GM18511 (cell line): ENCODE data around the gene TUFM.
"Not testable (repeated sequence)": the region's sequence is repeated elsewhere in the genome, so short reads cannot be mapped to it uniquely, and the experiment has no call there.

ENCODE experiments used
- ATAC-seq: cut with Tn5 transposase; IDR thresholded peaks from one replicate; pipeline ENCODE4 v1.9.1; 2021; ENCODE audit warnings: mild to moderate bottlenecking, moderate library complexity; ENCODE audit not compliant: unreplicated experiment

Gene TUFM

DNA sequence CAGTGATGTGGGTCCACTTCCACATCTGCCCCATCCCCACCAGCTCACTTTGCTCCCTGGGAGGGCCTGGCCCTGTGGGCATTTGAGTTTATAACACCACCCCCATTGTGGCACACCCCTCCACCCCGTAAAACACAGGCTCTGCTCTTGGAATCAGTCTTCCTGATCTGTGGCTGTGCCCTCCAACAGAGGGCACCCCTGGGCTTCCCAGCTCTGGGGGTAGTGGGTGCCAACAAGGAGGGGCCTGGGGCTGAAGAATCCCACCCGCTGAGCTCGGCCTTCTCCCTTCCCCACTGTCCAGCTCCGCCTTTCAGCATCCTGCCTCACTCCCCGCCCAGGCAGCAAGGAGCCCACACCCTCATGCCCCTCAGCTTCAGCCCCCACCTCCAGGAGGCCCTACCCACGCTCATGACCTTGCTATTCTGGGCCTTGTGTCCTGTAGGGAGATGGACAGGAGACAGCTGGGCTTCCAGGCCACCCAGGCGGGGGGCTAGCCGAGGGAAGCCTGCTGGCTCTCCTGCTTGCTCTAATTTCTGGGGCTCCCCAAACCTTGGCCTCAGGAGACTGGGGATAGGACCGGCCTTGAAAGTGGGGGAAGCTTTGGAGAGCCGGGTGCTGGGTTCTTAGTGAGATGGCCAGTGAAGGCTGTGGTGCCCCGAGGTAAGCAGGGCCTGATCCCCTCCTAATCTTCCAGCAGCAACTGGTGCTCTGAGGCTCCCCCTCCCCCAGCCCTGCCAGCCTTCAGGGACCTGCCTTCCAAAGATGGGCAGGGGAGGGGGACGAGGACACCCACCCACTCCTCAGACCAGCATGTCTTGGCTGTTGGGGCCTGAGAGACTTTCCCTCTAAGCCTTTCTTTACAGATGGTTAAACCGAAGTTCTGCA lies 29.2 kb upstream of the TUFM start:
- no peak for ATAC-seq

DNA sequence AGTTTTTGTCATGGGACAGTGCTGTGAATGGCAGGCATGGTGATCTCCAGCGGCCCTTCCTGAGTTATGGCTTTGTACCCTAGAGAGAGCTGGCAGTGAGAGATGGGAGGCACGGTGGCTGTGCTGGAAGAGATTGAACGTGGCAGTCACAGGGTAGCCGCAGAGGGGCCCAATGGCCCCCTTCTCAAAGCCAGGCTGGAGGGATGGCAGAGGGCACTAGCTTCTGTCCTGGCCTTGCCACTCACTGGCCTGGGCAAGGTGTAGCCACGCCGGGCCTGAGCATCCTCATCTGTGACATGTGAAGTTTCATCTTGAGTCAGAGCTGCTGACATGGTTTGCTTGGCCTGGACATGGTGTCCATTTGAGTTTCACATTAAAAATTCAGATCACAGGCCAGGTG lies 28.3 kb upstream of the TUFM start:
- ATAC-seq, result no peak

DNA sequence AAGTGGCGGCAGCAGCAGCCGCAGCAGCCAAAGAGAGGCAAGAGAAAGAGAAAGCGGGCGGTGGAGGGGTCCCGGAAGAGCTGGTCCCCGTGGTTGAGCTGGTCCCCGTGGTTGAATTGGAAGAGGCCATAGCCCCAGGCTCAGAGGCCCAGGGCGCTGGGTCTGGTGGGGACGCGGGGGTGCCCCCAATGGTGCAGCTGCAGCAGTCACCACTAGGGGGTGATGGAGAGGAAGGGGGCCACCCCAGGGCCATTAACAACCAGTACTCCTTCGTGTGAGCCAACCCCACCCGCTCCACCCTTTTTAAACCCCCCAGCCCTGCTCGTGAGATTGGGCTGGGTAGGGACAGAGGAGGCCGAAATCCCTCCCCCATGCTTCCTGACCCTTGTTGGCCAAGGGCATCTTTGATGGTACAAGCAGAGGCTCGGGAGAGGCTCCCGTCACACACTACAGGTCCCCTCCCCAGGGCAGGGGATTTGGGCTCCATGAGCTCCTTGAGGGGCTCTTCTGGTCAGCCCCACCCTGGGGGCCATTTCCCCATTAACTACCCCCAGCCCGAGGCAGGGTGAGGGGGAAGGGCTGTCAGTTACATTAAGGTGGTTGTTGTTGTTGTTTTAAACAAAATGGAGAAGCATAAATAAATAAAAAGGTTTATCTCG lies 27.5 kb upstream of the TUFM start:
- no peak for ATAC-seq

DNA sequence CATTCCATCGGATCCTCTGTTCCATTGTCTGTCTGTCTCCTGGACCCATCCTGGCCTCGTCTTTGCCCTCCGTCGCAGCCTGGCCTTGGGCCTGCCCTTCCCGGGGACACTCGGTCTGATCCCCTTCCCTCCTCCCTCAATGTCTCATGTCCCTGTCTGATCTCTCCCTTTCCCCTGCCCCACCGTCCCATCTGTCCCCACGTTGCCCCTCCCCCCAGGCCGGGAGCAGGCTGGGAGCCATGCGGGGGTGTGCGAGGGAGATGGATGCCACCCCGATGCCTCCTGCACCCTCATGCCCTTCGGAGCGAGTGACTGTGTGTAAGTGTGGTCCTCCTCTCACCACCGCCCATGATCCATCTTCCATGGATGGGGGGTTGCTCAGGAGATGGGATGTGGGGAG lies 26.8 kb upstream of the TUFM start:
- ATAC-seq, result no peak

DNA sequence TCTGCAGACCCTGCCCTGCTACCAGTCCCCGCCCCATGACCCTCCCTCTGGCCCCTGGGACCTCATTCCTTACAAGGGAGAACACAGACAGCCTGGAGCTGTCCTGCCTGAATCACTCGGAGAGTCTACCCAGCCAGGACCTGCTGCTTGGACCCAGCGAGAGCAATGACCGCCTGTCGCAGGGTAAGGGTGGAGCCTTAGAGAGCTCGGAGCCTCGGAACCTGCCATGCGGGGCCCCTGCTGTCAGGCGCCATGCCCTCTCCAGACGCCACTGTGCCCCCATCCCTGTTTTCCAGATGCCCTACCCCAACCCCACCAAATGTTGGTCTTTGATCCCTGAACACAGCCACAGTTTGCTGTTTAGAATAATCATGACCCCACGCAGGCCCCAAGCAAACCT lies 23.1 kb upstream of the TUFM start:
- no peak for ATAC-seq

DNA sequence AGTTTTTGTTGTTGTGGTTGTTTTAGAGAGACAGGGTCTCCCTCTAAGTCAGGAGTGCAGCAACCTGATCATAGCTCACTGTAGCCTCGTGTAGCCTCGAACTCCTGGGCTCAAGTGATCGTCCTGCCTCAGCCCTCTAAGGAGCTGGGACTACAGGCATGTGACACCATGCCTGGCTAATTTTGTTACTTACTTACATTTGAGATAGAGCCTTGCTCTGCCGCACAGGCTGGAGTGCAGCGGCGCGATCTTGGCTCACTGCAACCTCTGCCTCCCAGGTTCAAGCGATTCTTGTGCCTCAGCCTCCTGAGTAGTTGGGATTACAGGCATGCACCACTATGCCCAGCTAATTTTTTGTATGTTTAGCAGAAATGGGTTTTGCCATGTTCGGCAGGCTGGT lies 21.5 kb upstream of the TUFM start:
- not testable (repeated sequence) for ATAC-seq

DNA sequence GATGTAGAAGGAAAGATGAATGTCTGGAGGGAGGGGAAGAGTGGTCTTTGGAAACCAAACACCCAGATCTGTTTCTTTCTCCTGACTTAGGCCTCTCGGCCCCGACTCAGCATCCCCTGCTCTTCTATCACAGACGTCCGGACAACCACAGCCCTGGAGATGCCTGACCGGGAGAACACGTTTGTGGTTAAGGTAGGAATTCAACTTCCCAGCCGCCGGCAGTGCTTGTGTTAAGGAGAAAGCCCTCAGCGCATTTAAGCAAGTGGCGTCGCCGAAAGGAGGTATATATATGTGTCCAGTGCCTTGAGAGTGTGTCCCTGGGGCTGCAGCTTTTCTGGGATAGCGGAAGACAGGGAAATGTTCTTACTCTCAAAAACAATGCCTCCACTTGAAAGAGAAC lies 21.1 kb upstream of the TUFM start:
- ATAC-seq, result no peak

DNA sequence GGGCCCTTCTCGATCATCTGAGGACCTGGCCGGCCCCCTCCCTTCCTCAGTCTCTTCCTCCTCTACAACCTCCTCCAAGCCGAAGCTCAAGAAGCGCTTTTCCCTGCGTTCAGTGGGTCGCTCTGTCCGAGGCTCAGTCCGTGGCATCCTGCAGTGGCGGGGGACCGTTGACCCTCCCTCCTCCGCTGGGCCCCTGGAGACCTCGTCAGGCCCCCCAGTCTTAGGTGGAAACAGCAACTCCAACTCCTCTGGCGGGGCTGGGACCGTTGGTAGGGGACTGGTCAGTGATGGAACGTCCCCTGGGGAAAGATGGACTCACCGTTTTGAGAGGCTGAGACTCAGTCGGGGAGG lies 20.3 kb upstream of the TUFM start:
- no peak for ATAC-seq

DNA sequence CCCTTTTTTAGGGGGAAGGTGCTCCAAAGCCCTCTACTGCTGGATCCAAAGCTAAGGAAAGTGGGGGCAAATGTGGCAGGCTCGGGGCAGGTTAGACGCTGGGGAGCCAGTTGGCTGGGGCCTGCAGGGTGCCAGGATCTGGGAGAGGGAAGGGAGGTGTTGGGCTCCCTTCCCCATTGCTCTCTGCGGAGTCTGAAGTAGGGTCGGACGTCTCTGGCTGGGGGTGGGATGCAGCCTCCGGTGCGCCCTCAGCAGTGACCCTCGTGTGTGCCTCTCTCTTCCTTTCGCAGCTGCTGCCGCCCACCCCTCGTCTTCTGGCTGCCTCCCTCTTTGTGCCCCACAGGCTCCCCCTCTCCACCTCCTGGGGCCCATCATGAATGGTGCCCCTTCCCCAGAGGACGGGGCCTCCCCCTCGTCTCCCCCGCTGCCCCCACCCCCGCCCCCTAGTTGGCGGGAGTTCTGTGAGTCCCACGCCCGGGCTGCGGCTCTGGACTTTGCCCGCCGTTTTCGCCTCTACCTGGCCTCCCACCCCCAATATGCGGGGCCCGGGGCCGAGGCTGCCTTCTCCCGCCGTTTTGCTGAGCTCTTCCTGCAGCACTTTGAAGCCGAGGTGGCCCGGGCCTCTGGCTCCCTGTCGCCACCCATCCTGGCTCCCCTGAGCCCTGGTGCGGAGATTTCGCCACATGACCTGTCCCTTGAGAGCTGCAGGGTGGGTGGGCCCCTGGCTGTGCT lies 19.7 kb upstream of the TUFM start:
- ATAC-seq, result no peak

DNA sequence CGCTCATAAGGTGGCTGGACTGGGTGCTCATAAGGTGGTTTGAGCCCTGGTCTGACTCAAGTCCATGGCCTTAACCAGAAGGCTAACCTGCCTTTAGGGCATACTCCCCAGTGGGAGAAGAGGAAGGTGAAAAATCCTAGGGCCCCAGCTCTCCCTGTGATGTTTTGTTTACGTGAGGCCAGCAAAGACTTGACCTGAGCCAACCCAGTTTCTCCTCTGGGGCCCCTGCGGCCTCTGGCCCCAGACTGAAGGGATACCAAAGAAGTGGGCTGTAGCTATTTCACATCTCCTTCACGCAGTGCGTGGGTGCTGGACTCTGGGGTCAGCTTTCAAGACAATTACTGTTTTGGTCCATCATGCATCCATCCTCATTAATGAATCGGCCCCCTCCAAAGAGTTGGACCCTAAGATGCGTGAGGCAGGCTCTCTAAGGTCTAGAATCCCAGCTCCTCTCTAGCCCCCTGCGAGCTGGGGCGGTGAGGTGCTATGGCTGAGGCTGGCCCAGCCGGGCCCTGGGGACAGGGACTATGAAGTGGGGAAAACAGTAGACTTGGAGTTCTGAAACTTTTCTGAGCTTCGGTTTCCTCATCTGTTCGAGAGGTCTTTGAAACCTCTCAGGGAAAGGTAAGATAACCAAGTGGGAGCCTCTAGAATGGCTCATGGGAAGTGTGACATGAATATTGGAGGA lies 19.0 kb upstream of the TUFM start:
- ATAC-seq, result no peak

DNA sequence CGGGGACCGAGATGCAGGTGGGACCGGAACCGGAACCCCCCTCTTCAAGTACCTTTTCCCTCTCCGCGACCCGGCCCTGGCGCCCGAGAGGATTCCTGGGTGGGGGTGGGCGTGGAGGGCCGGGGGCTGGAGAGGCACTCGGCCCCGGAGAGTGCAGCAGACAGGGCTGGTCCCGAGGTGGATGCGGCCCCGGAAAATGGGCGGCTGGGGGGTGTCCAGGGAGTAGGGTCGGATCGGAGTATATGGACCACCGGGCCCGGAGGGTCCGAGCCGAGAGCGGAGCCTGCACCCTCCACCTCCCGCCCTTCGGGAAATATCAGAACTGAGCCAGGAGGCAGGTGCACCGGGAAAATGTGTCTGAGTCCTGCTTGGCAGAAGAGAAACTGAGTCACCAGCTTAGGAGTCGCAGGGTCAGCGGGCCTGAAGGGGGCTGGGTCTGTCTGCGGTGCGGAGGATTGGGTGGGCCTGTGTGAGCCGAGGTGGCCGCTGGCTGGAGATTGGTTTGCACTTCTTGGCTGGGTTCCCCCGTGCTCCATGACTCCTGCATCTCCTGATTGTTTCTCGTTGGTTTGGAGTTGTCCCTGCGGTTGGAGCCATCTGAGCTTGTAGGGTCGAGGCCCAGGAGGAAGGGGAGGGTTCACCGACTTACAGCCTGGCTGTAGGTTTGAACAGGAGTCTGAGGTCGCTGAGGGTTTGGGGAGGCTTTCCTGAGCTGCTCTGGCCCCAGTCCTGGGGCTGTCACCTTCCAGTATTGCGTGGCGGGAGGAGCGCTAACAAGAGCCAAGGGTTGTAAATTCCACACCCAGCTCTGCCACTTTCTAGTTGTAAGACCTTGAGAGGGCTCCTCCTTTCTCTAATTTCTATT lies 18.0 kb upstream of the TUFM start:
- ATAC-seq, result peak; percentile 6

DNA sequence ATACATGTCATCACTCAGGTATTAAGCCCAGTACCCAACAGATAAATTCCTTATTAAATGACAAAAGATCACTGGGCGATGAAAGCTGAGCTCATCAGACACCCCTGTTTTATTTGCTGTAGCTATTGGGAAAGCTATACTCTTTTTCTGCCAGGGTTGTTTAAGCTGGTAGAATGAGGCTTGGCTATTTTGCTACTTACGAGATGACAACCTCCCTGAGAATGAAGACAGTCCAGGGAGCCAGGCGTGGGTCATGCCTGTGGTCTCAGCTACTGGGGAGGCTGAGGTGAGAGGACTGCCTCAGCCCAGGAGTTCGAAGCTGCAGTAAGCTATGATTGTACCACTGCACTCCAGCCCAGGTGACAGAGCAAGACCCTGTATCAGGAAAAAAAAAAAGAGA lies 13.2 kb upstream of the TUFM start:
- ATAC-seq, result no peak

DNA sequence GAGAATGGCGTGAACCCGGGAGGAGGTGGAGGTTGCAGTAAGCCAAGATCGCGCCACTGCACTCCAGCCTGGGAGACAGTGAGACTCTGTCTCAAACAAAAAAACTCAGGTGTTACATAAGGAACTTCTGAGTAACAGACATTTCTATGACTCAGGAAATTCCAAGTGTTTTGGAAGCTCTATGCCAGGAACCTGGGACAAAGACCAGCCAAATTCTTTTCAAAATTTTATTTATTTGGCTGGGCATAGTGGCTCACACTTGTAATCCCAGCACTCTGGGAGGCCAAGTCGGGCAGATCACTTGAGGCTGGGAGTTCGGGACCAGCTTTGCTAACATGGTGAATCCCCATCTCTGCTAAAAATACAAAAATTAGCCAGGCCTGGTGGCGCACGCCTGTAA lies 12.3 kb upstream of the TUFM start:
- no peak for ATAC-seq

DNA sequence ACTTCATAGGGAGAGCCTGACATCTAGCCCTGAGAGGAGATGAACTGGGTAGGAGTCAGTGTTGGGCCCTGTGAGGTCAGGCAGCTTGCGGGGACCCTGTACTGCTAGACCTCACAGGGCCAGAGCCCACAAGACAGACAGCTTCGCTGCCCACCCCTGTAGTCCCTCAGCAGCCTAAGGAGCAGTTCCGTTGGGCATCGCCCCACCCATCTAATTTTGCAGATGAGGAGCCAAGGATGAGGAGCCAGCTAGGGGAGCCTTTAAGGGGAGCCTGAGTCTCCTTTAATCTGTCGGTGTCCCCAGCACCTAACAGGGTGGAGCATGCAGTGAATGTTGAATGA lies 755 bp upstream of the TUFM start:
- peak; percentile 9 for ATAC-seq

DNA sequence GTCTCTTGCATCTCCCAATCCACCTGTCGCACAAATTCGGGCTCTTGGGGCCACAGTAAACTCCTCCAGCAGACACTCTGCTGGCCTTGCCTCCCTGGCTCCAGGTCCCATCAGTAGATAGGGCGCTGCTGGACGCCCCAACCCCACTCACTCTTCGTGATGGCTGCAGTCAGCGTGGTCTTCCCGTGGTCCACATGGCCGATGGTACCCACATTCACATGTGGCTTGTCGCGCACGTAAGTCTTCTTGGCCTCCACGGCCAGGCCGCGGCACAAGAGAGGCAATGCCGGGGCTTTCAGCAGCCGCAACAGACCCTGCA lies 428 bp downstream of the TUFM start:
- ATAC-seq, result peak; percentile 3

DNA sequence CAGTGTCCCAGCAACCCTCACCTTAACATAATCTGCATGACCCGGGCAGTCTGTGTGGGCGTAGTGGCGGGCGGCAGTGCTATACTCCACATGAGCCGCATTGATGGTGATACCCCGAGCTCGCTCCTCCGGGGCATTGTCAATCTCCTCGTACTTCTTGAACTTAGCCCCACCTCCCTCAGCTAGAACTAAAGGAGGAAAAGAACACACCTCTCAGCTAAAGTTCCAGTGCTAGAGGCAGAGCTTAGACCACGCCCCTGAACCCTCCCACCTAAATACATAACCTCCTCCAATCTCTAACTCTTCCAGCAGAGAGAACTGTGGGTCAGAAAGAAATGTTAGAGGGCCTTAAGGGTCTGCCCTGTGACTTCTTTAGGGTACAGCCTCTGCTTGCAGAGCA lies 855 bp downstream of the TUFM start:
- no peak for ATAC-seq

DNA sequence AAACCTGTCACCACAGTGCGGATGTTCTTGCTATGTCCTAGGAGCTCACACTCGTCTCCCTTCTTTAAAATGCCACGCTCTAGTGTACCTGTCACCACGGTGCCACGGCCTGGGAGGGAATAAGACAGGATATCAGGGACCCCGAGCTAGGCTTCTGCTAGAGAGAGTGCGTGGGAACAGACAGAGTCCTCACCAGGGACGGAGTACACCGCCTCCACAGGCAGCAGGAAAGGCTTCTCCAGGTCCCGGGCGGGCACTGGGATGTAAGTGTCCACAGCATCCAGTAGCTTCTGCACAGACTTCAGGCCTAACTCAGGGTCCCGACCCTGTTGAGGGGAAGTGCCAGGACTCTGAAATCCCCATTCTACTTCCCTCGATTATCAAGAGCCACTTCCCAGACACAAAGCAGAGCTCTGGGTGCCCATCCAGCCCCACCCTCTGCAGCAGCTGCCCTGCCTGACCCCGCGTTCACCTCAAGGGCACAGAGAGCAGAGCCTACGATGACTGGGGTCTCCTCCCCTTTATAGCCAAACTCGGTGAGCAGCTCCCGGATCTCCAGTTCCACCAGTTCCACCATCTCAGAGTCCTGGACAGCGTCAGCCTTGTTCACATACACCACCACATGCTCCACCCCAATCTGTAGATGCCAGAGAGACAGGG lies 1.8 kb downstream of the TUFM start:
- no peak for ATAC-seq

DNA sequence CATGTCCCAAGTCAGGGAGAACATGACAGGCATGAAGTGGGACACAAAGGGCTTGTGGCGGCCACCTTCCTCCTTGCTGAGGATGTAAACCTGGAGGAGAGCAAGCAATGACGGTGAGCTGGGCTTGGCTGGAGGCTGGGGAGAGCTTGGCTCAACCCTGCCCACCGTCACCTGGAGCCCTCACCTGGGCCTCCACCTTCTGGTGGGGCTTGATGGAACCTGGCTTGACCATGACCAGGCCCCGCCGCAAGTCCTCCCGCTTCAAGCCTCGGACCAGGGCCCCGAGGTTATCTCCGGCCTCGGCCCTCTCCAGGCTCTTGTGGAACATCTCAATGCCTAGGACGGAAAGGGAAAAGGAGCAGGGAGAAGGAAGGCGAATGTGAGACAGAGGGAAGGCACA lies 2.4 kb downstream of the TUFM start:
- ATAC-seq, result no peak

DNA sequence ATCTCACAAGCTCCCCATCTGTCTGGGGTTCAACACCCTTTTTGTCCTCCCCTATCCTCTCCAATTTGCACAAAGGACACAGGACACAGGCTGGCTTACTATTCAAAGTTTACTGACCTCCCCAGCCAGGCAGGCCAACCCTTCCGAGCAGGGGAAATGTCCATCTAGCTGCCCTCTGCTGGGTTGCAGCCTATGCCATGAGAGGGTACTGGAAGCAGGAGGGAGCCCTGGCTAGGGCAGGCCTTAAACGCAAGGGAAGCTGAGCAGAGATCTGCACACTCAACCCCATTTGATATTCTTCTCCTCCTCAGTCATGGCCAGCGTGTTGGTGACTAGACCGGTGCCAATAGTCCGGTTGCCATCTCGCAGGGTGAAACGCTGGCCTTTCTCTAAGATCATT lies 3.5 kb downstream of the TUFM start:
- no peak for ATAC-seq

DNA sequence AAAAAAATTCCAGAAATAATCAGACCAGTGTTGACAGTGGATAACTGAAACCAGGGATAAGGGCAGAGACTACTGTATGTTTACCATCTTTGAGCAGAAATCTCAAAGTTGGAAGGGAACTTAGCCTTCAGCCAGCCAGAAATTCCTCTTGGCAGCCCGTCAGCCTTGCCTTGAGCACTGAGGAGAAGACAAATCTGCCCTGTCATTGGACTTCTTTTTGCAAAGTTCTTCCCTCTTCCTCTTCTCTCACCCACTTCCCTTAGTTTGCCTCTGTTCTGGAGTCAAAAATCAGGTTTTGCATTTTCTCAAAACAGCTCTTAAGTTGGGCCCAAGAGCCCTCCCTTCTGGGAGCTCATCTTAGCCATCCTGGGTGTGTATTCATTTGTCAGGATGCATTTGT lies 6.2 kb downstream of the TUFM start:
- no peak for ATAC-seq
